Activated T-cell treated with anti-CD3 and anti-CD28 coated beads, Interleukin-2, amount 50 U/mL, for 1 hour (primary cell): ENCODE data around the gene UFL1.

ENCODE experiments used
- DNase-seq: peaks from one replicate; pipeline ENCODE4 v3.0.0-alpha.2; 2020

Gene UFL1

DNA sequence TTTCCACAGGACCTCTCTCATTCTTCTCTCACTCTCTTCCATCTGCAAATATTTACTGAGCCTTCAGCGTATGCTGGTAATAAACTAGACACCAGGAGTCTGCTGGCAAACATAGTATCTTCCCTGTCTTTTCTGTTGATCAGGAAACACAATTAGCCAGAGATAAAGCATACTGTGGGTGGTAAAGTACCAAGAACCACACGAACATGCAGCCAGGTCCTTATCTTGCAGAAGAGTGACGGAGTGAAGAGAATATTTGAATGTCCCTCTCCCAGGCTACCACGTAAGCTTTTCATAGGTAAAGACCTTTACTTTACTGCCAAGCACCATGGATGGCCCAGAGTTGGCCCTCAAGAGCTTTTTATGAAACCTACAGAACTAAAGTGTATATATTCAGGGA is 54.6 kb downstream of the UFL1 start:
- DNase-seq: no peak

DNA sequence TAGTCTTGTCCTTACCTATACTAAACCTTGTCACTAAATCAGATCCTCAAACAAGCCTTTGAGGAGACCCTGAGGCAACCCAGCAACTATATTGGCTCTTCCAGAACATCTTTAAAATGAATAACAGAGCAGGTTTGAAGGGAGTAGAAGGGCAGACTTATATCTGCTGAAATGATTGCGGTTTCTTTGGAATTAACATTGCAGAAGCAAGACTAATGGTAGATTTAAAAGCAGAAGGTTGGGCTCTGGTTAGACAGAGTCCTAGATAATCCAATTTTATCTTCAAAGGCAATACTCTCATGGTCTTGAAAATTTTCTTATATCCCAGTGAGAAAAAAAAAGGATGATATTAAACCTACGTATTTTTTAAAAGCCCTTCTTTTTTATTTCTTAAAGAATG is 60.4 kb downstream of the UFL1 start:
- no peak for DNase-seq

DNA sequence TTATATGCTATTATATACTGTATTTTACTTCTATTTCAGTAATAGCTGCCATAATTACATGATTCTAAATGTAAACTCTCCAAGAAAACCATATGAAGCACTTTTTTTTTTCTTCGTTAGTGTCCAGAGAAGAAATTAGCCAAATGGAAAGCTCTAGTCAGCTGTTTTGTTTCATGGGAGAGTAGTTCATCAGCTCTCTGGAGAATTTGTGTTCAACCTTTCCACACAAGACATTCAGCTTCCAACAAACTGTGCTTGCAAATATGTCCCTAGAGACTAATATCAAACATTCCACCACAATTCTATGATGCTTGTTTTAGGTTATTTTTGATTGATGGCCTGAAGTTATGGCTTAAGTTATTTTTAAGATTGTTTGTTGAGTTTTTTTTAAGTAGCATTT is 60.8 kb downstream of the UFL1 start:
- no peak for DNase-seq

DNA sequence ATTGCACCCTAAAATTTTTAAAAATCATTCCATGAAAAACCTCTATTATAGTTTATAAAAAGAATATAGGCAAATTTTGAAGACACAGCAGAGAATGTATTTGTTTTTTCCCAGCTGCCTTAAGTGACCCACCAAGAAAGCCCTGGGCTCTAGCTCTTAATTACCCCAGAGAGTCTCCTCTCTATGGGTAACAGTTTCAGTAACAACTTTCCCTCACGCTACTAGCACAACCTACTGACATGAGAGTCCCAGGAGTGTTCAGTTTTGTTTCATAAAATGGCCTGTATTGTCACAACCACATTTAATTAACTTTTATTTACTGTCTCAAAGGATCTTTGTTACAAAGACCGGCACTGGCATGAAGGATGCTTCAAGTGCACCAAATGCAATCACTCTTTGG is 82.8 kb downstream of the UFL1 start:
- DNase-seq: no peak
